HG03095 (cell line): ENCODE results near the gene TPCN1.

Experiments used
- ATAC-seq: cut with Tn5 transposase; IDR thresholded peaks from one replicate; pipeline ENCODE4 v1.9.1; 2021; ENCODE audit warnings: moderate library complexity; ENCODE audit not compliant: unreplicated experiment

Gene TPCN1

DNA sequence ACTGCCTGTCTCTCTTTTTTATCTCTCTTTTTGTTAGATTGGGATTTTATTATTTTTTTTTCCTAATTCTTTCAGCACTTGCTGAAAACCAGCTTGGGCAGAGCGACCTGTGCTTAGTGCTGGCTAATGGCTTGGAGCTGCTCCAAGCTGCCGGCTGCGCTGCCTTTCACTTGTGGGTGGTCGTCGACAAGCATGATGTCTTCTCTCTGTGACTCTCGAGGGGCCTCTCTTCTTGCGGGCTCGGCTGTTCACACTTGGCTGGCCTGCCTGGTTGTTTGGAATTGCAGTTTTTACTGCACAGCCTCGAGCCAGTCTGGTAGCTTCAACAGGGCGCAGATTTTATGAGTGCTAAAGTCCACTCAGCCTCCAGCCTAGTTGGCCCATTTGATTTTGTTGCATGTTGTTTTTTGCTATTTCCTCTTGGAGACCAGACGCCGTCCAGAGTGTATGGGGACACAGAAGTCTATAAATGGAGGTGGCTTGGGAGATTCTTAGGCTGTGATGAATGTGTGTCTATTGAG is 18.6 kb downstream of the TPCN1 start:
- ATAC-seq, result no peak

DNA sequence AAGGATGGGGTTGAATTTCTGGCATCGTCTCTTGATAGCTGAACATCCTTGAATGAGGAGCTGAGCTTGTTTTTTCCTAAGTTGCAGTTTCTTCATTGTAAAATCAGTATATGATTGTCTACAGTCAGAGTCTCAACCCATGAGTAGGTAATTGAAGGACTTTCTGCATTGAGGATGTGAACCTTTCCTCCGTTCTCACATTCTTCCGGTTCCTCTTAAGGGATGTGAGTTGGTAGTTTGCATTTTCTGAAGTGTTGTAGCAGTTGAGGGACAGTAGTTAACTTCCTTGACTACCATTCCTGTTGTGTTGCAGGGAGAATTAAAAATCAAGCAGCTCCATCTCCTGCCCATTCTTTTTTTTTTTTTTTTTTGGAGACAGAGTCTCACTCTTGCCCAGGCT is 19.1 kb downstream of the TPCN1 start:
- ATAC-seq, result peak; percentile 63

DNA sequence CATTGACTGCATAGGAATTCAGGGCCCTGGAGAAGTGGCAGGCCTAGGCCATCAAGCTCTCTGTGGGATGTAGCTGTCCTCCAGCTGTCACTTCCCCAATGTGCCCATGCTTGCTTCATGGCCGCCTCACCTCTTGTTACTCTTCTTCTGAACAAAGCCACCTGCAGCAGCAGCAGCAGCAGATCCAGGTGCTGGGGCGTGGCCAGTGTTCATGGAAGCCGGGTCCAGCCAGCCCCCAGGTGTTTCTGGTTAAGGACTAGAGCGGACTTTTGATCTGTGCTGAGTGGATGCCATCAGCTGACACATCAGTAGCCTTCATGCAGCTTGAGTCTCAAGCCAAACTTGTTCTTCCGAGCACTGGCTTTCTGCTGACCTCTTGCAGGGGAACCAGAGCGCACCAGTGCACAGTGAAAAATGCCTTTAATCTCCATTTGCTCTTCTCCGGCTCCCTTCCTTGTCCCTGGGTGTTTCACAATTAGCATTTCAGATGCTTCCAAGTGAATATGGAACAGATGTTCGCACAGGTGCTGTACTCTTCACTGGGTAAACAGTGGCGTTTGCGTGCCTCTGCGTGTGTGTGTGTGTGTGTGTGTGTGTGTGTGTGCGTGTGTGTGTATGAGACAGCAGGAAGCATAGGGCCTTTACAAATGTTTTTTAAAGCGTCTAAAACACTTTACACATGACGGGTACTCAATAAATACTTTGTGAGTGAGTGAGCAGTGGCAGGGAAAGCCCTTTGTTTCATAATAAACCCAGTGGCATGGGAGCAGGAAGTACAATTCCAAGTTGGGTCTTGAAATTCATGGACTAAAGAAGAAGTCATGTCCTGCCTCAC is 20.1 kb downstream of the TPCN1 start:
- ATAC-seq, result no peak

DNA sequence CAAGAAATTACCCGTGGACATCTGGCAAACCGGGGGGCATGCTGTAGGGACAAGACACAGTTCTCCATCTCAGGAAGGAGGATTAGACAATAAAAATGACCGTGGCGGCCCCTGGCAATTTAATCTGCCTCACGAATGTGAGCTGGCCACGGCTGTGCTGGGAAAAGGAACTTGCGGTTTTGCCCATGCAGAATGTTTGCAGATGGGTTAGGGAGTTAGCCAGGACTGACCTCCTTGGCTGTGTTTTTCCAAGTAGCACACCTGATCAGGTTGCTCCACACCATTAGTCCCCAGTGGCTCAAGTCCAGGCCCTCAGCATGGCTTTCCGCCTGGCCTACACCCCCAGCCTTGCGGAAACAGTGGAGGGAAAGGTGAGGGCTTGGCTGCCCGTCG is 20.8 kb downstream of the TPCN1 start:
- no peak for ATAC-seq

DNA sequence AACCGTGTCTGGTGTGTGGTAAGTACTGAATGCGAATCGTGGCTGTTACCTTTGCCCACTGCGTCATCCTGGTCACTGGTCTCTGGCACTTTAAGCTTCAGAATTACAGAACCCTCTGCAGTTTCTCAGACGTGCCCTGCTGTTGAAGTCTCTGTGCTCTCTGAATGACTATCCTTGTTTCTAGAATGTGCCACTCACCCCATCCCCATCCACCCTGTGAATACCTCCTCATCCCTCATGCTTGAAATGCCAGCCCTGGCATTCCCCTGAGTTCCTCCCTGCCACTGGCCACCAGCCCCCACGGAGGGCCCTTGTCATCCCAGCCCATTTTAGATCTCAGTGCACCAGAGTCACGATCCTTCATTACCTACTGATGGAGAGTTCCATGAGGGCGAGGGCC is 21.3 kb downstream of the TPCN1 start:
- no peak for ATAC-seq

DNA sequence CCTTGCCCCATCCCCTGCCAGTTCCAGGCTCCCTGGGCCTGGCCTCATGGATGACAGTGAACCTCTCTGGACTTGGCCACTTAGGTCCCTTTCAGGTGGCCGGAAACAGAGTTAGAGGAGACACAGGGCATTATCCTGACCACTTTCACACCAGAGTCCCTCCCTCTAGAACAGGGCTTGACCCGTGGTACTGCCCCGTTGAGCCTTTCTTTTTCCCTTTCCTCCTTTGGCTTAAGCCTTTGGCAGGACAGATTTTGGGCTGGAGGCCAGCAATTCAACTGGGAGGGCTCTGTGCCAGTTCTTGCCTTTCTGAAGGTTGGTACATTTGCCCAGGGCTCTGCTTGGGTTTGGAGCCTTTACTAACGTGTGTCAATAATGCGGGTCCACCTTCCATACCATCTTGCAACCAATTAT is 22.8 kb downstream of the TPCN1 start:
- ATAC-seq, result no peak

DNA sequence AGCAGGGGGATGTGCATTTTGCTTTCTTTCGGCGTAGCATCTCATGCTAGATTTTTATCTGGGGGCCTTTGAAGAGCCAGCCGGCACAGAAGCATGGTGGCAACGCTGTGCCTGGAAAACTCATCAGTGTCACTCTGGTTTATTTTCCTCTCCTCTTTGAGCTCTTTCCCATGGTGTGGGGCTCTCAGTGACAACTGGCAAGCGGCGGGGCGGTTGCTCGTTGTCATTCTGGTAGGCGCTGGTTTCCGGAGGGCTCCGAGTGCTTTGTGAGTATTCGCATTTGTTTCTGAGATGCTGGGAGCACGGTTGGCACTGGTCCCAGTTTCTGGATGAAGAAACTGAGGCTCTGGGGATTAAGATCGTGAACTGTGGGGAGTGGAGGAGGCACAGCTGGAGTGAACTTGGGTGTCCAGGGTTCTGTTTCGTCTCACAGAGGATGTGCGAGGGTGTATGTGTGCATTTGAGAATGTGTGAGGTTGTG is 23.3 kb downstream of the TPCN1 start:
- no peak for ATAC-seq

DNA sequence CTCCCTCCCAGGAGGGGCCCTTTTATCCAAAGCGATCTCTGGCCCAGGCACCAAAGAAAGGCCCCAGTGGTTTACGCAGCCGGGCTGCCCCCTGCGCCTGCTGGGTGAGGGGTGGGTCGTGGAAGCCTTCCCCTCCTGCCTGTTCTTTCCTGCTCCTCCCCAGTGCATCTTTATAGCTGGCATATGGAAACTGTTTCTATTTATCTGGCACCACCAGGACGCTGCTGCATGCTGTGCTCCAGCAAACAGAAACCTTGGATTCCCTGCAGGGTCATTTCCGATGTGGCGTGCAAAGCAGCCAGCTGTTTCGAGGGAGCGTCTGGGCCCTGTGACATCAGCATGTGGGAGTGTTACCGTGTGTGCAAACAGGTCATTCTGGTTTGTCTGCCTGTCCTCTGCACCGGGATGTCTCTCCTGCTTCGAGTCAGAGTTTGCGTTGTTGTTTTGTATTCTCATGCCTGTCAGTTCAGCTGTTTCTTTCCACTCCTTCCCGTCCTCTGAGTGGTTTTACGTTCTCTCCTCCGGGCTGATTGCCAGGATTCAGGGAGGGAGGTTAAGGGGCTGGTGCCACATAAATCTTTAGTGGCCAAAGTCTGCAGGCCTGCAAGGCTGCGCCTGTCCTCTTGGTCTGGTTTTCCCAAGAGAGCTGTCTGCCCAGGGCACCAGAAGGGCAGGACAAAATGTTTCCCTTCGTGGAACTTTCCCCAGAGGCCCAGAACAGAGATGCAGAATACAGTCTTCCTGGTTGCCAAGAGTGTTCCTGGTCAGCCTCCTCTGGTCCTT is 24.6 kb downstream of the TPCN1 start:
- ATAC-seq, result no peak

DNA sequence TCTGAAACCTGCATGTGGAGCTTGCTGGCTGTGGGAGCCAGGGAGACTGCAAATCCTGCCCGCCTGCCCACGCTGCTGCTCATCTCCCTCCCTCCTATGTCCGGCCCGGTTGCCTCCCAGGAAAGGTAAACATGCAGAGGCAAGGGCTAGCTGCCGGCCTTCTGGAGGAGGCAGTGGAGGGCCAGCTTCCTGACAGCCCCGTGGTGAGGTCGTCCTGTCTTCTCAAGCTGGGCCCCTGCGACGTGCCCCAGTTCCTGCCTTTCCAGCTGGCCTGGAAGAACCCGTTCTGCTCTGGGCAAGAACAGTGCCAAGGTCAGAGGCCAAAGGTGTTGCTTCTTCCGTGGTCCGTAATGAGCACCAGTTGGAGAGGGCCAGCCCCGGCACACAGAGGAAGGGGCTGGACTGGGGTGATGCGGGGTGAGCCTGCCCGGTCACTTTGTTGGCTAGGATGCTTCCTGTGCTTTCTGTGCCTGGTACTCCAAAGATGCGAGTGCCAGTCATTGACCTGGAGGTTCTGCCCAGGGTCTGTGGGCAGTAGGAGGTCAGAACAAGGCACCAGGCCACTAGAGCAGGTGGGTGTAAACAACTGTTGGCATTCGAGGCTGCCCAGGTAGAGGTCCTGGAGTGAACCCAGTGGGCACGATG is 25.3 kb downstream of the TPCN1 start:
- ATAC-seq, result no peak

DNA sequence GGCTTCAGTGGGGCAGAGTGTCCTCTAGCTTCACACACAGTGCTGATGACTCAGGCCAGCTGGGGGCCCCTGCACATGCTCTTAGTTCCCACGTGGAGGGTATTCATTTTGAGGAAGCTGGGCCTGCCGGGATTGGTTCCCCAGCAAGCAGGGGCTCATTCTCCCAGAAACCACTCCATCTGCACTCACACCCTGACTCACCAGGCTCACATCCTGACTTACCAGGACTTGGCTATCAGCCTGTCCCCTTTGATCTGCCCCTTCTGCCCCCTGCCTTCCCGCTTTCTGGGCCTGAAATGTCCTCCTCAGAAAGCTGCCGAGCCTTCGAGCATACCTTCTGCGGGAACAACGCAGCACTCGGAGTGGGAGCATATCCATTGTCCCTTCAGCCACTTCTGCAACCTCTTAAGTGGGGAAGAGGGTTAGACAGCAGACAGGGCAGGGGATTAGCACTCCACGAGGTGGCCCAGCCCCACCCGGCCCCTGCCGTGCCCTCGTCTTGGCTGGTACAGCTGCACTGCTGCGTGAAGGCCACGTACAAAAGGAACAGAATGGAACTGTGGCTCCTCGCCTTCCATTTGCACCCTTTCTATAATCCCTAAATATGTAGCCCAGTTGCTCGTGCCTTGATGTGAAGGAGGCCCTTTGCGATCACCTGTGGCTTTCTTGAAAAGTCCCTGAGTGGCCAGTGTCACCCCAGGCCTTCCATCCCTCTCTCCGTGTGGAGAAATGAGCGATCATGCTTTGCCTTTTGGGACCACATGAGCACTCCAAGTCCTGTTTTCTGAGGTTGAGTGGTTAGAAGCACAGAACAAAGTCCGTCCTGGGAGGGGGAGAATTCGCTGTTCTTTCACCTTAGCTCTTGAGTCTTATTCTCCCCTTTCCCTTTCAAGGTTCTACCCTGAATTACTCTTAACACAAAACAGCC is 26.1 kb downstream of the TPCN1 start:
- no peak for ATAC-seq

DNA sequence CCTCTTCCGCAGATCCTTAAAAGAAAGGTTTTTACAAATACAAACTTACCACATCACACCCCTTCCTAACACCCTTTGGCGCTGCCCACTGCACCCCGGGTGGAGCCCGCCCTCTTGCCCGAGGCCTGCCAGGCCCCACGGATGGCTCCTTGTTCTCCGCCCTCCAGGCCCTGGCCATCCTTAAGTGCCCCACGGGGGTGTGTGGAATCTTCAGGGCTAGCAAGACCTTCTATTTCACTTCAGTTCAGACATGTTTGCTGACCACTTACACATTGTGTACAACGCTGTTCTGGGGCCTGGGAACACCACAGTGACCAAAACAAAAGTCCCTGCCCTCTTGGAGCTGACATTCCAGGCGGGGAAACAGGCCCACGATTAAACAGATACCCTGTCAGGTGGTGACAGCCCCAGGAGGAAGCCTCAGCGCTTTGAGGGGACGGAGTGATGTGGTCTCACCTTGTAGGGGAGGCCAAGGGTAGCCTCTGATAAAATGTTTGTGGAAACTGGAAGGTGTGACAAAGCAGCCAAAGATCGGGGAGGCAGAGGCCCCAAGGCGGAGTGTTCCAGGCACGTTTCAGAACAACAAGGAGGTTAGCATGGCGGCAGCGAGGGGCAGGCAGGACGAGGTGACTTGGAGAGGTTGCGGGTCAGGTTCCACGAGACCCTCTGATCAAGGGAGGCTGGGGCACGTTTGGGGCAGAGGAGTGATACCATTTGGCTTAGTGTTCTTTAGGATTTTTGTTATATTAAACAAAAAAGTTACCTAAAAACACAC is 27.0 kb downstream of the TPCN1 start:
- no peak for ATAC-seq

DNA sequence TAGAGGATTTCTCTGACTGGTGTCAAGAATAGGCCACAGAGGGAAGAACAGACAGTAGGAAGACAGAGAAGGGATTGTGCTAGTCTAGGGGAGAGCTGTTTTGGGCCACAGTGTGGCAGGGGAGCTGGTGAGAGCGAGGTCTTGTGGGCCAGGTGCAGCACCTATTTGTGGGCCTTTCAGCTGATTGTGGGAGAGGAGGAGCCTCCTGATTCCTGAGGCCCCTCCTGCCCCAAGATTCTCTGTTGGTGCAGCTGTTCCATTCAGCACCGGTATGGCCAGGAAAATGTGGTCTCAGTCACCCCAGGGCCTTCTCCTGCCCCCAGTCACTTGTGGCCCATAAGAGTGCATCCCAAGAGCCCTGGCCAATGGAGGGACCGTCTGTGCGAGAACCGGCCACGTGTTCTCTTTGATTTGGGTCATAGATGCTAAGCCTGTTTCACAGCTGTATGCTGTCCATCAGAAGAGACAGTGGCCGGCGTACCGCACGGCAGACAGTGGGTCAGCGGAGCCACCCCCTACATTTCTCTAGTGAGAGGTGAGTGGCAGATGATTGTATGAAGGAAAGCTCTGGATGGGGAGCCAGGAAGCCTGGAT is 27.7 kb downstream of the TPCN1 start:
- ATAC-seq, result no peak

DNA sequence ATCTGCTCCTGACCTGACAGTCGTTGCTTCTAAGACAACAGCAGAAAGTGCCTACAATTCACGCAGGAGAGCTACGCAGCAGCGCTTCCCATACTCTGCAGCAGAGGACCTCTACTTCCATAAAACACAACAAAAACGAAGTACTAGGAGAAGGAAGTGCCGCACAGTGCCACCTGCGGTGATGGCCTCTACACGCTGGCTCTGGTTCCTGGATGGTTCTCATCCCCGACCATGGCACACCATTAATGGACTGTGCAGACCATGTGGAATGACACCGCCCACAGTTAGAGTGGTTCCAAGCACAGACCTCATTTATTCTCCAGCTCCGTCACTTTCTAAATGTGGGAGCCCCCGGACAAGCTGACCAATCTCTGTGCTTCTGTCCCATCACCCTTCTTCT is 28.3 kb downstream of the TPCN1 start:
- no peak for ATAC-seq

DNA sequence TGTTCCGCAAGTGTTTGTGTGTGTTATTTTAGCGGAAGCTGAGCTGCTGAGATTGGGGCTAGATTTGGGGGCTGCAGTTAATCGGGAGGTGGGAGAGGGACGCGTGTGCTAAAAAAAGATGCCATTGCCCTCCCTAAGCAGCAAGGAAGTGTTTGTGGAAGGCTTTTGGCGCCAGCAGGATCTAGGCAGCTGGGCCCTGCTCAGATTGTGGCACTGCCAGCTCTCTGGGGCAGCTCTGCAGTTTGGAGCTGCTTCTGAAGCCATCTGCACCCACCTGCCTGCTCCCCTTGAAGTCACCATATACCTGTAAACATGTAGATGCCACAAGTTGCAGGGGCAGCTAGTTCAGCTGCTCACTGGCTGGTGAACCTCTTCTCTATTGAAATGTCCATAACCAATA is 28.8 kb downstream of the TPCN1 start:
- ATAC-seq, result no peak

DNA sequence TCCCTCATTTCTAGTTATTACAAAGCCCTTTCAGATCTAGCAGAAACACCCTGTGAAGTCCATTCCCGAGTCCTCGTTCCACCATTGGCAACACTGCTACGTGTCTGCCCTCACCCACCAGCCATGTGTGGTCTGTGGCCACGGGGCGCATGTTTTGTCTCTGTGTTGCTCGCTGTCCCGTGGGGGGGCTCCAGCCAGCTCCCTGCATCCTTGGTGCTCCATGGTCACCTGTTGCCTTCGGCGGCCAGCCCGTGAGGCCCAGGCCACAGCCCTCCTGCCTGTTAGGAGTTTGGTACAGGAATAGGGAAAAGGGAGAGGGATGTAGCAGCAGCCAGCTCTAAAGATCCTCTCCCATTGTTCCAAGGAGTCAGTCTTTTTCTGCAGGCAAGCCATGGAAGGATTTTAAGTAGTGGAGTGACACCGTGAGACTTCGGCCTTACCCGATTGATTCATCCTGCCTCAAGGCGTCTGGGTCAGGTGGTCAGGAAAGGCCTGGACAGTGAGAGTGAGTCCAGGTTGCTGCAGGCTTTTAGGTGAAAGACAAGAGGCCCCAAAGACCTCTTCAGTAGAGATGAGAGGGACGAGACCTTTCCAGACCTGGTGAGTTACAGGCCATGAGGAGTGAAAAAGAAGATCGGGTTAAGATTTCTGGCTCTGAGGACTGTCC is 30.3 kb downstream of the TPCN1 start:
- ATAC-seq, result no peak

DNA sequence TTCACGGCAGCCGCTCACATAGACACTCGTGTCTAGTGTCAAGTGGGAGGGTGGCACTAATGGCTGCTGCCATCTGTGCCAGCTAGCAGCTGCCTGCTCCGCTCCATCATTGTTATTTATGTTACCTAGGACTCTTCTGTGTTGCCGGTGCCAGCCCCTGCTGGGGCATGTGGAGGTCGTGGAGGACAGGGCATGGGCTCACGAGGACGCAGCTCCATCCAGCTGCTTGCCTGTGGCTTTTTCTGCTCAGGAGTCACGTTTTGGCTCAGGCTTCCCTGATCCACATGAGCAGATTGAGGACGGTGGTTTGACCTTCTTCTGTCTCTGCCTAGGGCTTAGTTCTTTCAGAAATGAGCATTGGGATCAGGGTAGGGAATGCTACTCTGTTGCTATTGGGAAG is 31.2 kb downstream of the TPCN1 start:
- ATAC-seq, result no peak

DNA sequence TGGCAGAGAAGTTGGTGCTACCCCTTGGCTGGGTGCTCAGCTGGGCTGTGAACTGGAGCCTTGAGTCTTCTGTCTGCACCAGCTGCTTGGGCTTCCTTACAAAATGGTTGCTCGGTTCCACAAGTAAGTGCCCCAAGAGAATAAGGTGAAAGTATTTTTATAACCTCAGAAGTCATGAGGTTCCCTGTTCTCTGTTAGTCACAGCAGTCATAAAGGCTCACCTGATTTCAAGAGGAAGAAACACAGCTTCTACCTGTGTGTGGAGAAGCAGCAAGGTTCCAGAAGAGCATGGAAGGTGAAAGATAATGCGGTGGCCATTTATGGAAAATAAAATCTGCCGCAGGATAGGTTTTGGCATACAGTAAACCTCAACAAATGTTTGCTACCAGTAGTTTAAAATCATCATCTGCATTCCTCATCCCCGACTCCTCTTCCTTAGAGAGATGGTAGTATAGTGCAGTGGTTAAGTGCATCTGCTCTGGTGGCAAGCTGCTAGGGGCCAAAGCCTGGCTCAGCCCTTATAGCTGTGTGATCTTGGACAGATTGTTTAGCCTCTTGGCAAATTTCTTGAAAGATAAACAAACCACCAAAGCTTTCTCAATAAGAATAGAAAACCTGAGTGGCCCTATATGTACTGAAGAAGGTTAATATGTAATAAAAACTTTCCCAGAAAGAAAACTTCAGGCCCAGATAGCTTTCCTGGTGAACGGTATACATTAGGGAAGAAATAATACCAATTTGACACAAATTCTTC is 32.4 kb downstream of the TPCN1 start:
- no peak for ATAC-seq

DNA sequence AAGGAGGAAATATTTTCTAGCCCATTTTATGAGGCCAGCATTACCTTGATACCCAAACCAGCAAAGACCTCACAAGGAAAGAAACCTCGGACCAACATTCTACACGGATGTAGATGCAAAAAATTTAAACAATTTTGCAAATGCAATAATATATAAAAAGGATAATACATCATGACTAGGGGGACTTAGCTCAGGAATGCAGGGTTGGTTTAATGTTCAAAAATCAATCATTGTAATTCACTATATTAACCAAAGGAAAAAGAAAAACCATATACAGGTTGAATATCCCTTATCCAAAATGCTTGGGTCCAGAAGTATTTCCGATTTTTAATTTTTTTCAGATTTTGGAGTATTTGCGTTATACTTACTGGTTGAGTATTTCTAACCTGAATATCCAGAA is 33.0 kb downstream of the TPCN1 start:
- ATAC-seq, result no peak
